HG02981 (cell line): Measurements from ENCODE around the gene GALNT7.
"Not testable (repeated sequence)": the region's sequence is repeated elsewhere in the genome, so short reads cannot be mapped to it uniquely, and the experiment has no call there.

ENCODE experiments used
- ATAC-seq: cut with Tn5 transposase; IDR thresholded peaks from one replicate; pipeline ENCODE4 v1.9.1; 2021; ENCODE audit warnings: mild to moderate bottlenecking, moderate library complexity; ENCODE audit not compliant: unreplicated experiment

GALNT7 gene, protein sequence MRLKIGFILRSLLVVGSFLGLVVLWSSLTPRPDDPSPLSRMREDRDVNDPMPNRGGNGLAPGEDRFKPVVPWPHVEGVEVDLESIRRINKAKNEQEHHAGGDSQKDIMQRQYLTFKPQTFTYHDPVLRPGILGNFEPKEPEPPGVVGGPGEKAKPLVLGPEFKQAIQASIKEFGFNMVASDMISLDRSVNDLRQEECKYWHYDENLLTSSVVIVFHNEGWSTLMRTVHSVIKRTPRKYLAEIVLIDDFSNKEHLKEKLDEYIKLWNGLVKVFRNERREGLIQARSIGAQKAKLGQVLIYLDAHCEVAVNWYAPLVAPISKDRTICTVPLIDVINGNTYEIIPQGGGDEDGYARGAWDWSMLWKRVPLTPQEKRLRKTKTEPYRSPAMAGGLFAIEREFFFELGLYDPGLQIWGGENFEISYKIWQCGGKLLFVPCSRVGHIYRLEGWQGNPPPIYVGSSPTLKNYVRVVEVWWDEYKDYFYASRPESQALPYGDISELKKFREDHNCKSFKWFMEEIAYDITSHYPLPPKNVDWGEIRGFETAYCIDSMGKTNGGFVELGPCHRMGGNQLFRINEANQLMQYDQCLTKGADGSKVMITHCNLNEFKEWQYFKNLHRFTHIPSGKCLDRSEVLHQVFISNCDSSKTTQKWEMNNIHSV

DNA sequence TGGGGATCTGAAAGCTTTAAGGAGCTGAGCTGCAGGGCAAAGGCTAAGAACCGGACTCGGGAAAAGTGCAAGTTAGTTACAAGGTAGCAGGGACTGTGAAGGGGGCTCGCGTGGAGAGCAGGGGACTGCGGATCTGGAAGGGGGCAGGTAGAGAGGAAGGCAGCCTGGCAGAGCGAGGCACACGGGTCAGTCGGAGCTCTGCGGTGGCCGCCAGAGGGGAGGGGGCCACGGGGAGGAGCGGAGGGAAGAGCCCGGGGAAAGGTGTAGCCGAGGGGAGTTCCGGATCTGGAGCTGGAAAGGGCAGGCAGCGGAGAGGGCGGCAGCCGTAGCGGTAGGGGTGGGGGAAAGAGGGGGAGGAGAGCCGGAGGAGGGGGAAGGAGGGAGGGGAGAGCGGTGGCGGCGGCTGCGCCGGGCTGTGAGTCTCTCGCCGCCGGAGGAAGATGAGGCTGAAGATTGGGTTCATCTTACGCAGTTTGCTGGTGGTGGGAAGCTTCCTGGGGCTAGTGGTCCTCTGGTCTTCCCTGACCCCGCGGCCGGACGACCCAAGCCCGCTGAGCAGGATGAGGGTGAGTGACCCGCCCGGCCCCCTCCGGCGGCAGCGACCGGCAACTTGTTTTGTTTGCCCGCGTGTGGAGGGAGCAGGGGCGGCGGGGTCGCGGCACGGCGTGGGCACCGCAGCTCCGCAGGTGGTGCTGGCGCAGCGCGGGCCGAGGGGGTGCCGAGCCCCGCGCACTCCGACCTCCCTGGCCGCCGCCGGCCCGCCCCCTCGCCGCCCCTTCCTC is at the start of gene GALNT7:
Gene GALNT7 (plus strand): TSS at position 416 of the 782 bp plus-strand sequence. CDS start 25 bp downstream, at position 441.
- ATAC-seq, result peak; percentile 27

DNA sequence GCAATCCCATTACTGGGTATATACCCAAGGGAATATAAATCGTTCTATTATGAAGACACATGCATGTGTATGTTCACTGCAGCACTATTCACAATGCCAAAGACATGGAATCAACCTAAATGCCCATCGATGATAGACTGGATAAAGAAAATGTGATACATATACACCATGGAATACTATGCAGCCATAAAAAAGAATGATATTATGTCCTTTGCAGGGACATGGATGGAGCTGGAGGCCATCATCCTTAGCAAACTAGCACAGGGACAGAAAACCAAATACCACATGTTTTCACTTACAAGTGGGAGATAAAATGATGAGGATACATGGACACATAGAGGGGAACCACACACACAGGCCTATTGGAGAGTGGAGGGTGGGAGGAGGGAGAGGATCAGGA is 49.8 kb upstream of the GALNT7 start:
- ATAC-seq, result not testable (repeated sequence)

DNA sequence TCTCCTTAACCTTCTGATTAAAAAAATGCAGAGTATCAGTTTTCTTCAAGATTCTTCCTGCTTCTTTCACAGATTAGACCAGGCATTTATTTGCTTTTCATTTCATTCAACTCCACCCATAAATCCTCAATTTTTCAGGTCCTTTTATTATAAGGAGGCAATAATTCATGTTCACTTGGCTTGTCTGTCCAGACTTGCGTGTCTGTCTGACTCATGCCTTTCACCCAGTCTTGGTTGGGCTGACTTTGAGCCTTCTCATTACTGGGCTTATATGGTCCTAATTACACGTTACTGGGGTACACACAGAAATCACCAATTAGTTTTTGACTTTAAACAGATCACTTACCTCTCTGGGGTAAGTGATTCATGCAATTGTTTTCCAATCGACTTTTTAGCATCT is 48.8 kb upstream of the GALNT7 start:
- no peak for ATAC-seq

DNA sequence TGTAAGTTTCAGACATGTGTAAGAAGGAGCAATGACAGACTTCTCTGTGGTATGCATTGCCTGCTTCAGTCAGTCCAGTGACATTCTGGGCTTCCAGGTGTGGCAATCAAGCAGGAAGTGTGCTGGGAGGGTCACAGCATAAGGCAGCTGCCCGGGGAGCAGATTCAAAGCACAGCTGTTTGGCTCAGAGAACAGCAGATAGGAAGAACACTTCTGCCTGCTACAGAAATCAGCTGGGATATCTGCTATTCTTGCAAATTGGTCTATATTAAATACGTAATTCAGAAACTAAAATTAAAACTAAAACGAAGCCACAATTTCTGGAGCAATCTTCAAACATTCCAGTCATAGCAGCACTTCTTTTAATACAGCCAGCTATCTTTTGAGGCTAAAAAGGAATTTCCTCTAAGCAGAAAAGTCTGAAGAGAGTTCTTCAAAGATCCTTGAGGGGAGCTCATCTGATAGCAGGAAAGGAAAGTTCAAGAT is 47.5 kb upstream of the GALNT7 start:
- ATAC-seq, result peak; percentile 100

DNA sequence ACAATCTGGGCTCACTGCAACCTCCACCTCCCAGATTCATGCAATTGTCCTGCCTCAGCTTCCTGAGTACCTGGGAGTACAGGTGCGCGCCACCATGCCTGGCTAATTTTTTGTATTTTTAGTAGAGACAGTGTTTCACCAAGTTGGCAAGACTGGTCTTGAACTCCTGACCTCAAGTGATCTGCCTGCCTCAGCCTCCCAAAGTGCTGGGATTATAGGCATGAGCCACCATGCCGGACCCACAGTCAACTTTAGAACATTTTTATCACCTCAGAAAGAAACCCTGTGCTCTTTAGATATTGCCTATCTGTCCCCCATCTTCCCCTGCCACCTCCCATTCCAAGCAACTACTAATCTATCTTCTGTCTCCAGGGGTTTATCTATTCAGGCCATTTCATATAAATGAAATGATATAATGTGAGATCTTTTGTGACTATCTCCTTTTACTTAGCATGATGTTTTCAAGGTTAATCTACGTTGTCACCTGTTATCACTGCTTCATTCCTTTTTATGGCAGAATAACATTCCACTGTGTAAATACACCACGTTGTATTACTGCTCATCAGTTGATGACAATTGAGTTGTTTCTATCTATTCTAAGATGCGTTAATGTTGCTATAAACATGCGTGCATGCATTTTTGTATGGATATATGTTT is 44.3 kb upstream of the GALNT7 start:
- ATAC-seq, result no peak

DNA sequence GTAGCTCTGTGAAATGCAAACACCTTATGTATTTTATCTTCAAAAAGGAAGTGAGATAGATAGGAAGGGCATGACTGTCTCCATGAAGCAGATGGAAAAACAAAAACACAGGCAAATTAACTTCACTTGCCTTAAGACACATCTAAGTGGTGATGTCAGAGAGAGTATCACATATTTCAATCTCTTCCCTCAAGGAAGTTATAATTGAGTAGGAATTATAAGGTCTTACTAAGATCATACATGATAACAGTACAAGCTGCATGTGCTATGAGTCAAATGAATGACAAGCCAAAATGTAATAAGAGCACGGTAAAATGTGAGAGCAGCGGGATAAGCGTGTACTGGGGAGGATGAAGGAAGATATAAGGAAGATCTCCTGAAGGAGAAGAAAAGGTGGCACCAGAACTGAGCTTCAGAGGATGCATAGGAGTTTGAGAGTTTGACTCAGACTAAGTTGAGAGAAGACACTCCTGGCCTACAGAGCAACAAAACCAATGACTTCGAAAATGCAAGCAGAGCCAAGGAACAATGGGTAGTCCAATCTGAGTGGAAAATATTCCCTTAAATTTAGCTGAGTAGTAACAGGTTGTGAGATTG is 43.3 kb upstream of the GALNT7 start:
- no peak for ATAC-seq

DNA sequence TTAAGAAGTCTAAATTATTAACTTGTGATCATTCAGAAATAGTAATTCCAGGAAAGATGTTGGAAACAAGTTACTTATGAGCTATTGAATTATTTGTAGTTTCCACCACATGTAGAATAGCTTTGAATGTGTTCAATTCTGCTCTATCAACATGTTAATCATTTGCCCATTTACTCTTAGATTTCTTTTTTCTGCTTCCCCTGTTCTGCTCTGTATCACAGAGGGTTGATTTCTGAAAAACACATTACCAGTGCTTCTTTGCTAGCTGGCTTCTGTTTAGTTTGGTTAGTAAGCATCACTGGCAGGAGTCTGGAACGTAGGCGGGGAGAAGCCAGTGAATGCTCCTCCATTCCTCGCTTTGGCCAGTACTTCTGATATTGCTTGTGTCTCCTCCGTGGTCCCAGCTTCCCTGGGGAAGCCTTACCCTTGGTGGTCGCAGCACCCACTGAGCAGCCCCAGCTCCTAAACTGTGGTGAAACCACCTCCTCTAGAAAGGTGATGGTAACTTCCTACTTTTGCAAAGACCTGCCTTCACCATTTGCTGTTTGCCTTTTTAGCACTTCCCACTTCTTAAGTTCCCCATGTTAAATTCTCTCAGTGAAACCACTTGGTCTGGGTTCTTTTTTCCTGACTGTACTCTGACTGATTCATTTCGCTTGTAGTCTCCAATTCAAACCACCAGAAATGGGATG is 40.3 kb upstream of the GALNT7 start:
- ATAC-seq, result no peak

DNA sequence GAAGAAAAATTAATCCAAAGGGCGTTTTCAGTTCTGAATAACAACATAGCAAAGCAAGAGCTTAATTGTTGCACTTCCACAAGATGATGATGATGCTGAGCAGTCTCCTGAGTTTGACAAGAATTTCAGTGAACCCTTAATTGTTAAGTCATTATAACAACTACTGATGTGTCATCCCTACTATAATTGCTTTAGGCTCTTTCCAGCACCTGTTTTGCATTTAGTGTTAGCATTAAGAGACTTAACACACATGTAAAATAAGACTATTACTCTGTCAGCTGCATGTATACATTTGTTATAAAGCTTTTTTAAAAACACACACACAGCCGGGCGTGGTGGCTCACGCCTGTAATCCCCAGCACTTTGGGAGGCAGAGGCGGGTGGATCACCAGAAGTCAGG is 37.9 kb upstream of the GALNT7 start:
- ATAC-seq, result no peak

DNA sequence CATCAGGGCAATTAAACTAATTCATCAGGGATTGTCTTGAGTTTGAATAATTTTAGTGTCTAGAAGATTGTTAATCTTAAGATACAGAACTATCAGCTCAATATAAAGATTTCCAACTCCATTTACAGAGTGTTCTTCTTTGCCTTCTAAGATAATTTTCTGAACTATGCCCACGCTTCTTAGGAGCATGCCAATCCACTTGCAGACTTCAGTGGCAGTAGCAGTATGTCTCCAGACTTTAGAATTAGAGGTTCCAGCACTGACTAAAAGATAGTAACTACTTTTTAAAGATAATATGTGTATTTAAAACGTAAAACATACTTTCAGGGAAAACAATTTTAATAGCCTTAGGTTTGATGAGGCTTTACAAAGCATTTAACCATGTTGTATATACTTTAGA is 34.2 kb upstream of the GALNT7 start:
- ATAC-seq, result no peak

DNA sequence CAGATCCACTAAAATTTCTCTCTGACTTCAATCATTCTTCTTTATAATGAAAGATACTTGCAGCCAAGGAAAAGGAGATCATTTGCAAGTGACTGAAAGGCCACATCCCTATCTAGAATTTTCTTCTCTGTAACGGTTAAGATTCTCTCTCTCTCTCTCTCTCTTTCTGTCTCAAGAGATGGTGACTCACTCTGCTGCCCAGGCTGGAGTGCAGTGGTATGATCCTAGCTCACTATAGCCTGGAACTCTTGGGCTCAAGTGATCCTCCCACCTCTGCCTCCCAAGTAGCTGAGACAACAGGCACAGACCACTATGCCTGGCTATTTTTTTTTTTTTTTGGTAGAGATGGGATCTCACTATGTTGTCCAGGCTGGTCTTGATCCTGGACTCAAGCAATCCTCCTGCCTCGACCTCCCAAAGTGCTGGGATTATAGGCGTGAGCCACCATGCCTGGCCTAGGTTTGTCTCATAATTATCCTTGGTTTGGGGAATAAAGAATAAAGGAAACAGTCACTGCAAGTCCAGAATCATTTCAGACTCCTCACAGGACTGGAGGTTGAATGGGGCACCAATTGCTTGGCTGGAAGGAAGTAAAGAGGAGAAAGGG is 33.3 kb upstream of the GALNT7 start:
- no peak for ATAC-seq

DNA sequence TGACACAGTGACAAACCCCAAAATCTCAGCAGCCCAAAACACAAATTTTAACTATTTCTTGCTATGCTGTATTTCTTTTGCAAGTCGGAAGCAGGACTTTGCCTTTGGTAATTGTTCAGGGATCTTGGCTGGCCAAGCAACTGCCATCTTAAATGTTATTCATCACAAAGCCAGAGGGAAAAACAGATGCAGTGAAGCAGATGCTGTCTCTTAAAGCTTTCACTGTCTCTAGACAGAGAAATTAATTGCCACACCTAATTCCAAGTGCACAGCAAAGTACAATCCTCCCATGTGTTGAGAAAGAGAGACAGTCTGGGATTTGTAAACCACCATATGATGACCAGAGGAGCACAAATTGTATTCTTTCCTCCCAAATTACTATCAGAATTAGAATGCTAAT is 30.0 kb upstream of the GALNT7 start:
- no peak for ATAC-seq

DNA sequence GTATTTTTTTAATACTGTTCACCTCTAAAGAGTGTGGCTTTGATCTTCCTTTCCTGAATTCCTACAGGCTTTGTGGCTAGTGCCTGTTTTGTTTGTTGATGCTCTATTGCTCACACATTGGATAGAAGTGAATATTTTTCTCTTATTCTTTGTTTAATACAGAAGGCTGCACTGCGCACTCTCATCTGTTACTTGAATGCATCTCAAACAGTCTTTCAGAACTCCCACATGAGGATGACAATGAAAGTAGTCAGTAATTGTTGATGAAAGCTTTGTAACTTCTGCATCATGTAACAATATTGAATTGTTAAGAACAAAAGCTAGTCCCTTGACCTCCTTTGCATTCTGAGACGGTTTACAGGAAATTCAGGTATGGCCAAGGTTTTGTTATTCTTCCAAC is 29.1 kb upstream of the GALNT7 start:
- ATAC-seq, result no peak

DNA sequence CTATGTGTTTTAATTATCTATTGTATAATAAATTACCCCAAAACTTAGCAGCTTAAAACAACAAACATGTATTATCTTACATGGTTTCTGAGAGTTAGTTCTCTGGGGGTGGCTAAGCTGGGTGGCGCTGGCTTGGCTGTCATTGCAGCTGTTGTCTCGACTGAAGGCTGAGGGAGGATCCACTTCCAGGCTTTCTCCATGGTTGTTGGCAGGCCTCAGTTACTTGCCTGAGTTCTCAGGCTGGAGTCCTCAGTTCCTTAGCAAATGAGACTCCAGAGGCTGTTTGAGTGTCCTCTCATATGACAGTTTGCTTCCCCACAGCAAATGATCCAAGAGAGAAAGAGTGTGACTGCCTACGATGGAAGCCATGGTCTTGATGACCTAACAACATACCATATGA is 23.5 kb upstream of the GALNT7 start:
- no peak for ATAC-seq

DNA sequence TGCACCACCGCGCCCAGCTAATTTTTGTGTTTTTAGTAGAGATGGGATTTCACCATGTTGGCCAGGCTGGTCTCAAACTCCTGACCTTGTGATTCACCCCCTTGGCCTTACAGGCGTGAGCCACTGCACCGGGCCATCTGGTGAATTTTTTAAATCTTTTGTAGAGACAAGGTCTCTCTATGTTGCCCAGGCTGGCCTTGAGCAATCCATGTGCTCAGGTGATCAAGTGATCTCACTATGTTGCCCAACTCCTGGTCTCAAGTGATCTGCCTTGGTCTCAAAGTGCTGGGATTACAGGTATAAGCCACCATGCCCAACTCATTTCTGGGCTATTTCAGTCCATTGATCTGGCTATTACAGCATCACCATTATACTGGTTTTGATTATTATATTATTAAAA is 22.2 kb upstream of the GALNT7 start:
- ATAC-seq, result no peak

DNA sequence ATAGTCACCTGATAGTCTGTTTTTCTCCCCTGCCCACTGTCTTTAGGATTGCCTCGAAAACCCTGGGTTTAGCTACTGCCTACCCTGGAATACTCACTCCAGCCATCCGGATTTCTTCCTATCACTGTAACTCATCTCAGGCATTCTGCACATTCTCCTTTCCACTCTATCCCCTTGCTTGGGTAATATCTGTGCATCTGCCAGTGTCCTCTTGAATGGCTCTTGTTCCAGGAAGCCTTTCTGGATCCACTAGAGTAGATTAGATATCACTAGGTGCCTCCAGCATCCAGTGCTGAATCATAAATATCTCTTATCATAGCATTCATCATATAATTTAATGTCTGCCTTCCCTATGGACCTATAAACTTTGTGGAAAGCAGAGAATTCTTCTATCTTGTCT is 17.1 kb upstream of the GALNT7 start:
- no peak for ATAC-seq

DNA sequence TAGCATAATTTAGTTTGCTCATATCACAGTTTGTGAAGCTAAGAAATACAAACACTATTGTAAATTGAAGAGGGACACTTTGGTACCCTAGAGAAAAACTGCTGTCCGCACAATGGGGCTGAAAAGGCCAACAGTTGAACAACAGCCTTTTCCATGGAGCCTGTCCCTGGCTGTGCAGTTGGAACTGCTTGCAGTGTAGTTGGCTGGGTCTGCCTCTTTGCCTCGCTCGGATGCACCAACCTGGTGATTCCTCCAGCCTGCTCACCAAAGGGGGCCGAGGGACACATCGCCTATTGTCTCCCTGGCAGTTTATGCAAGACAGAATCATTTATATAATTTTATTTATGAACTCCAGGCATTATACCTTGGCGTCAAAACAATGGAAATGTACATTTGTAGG is 16.5 kb upstream of the GALNT7 start:
- ATAC-seq, result no peak

DNA sequence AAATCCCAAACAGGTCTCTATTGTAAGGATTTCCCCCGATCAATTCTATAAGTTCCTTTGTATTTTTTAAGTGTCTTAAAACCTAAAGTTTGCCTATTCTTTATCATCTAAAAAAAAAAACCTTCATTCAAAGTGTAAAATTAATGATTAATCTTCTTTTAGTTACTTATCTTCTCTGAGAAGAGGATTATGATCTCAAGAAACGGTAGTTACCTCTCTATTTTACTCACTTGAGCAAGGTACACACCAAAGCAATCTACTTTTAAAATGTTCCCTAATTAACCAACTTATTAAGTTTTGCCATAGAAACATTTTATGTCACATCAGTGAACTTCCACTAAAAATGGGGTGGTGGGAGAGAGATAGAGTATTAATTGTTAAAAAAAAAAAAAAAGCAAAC is 15.2 kb upstream of the GALNT7 start:
- no peak for ATAC-seq

DNA sequence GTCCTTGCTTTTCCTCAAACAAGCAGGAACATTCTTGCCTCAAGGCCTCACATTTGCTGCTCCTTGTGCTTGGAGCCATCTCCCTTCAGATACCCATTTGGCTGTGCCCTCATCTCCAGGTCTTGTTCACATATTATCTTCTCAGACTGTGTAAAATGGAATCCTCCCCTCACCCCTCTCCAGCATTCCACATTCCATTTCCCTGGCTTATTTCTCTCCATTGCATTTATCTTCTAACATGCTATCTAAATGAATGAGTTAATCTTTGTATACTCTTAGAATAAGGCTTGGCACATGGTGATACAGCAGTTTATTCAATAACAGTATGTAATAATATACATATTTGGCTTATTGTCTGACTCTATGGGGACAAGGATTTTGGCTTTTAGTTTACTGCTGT is 8.8 kb upstream of the GALNT7 start:
- no peak for ATAC-seq

DNA sequence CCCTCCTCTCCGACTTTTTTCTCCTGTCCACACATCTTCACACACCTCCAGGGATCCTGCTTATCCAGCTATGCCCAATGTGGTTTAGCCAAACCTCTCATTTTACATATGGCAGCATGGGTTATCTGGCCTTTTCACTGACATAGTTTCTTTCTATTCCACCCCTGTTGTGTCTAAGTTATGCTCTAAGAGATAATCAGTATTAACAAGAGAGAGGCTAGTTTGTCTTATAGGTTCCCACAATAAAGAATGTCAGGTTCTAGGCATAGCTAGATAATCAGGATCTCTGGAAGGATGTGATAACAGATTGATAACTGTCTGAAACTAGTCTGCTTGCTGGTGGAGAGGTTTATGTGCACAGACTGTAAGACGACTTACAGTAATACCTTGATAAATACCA is 7.7 kb upstream of the GALNT7 start:
- no peak for ATAC-seq

DNA sequence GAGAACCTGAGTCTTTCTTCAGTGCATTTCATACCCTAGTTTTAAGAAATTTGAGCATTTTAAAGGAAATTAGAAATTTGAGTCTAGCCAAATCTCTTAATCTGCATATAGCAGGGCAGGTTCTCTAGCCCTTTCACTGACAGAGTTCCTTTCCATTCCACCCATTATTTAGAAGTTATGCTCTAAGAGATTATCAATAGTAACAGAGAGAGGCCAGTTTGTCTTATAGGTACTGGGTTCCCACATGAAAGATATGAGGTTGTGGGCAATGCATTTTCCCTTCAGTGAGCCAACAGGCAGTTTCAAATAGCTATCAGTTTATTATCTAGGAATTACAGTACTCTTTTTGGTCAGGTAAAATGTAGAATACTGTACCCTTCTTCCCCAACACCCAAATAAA is 7.3 kb upstream of the GALNT7 start:
- no peak for ATAC-seq
